Brain microvascular endothelial cell (primary cell): Measurements from ENCODE around the gene TMEM88.

Source experiments
- DNase-seq: peaks from one replicate; pipeline ENCODE4 v3.0.0-alpha.2; 2020
- H3K27ac ChIP-seq: fragments of 250-450 bp; sonication (Bioruptor Pico); 2 replicates; pipeline ENCODE4 v1.5.1; 2020; ENCODE audit warnings: mild to moderate bottlenecking, moderate library complexity
- H3K27me3 ChIP-seq: fragments of 250-450 bp; sonication (Bioruptor Pico); replicated peaks from 2 replicates; pipeline ENCODE4 v1.5.1; 2020; ENCODE audit warnings: mild to moderate bottlenecking
- H3K36me3 ChIP-seq: fragments of 250-450 bp; sonication (Bioruptor Pico); replicated peaks from 2 replicates; pipeline ENCODE4 v1.5.1; 2020; ENCODE audit warnings: mild to moderate bottlenecking
- H3K4me3 ChIP-seq: 2 replicates; pipeline ENCODE4 v1.5.1; 2011; ENCODE audit warnings: low read depth, mild to moderate bottlenecking, control low read depth, low read length, moderate library complexity
- in situ Hi-C: cut with HindIII; loops from 2 replicates; pipeline ENCODE4 v1.10.0; 2017; ENCODE audit warnings: low sequenced_read_pairs, low pct_ligation_motif_present
- TF ChIP-seq, protein P1 (sequence below): IDR thresholded peaks from 2 replicates; pipeline ENCODE4 v1.5.1; 2011; ENCODE audit warnings: low read depth, mild to moderate bottlenecking, moderate library complexity, low read length, control low read depth, inconsistent platforms; ENCODE audit errors: missing control alignments

Gene TMEM88

DNA sequence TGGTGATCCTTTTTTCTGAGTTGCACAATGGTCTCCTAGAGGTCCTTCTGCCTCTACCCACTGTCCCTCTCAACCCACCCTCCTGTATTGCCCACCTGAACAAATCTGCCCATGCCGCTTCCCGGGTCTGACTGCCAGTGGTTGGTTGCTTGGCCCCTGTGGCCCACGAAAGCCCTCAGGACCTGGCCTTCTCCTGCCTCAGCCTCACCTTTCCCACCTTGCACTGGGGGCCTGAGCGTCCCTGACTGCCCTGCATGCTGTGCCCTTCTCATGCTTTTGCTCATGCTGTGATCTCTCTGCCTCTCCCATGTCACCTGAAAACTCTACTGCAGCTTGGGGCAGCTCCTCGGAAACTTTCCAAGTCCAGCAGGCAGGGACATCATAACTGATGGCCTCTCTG is 34.6 kb upstream of the TMEM88 start:
- H3K4me3 ChIP-seq, result no peak overlapping the region

DNA sequence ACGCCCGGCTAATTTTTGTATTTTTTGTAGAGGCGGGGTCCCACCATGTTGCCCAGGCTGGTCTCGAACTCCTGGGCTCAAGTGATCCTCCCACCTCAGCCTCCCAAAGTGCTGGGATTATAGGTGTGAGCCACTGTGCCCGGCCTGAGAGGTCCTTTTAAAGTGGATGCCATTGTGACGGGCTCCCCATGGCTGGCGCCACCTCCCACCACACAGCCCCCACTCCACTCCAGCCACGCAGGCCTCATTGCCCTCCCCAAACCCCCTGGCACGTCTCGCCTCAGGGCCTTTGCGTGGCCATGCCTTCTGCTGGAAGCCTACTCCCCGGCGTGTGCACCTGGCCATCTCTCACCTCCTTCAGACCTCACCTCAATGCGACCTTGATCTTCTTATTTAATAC is 32.7 kb upstream of the TMEM88 start:
- no peaks in the 10 kb centered on the region for H3K36me3 ChIP-seq
- no peak overlapping the region for H3K27ac ChIP-seq
- no peak for DNase-seq
- TF ChIP-seq, protein P1, sequence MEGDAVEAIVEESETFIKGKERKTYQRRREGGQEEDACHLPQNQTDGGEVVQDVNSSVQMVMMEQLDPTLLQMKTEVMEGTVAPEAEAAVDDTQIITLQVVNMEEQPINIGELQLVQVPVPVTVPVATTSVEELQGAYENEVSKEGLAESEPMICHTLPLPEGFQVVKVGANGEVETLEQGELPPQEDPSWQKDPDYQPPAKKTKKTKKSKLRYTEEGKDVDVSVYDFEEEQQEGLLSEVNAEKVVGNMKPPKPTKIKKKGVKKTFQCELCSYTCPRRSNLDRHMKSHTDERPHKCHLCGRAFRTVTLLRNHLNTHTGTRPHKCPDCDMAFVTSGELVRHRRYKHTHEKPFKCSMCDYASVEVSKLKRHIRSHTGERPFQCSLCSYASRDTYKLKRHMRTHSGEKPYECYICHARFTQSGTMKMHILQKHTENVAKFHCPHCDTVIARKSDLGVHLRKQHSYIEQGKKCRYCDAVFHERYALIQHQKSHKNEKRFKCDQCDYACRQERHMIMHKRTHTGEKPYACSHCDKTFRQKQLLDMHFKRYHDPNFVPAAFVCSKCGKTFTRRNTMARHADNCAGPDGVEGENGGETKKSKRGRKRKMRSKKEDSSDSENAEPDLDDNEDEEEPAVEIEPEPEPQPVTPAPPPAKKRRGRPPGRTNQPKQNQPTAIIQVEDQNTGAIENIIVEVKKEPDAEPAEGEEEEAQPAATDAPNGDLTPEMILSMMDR, result no peak
- H3K4me3 ChIP-seq, result no peak overlapping the region
- in situ Hi-C loops, result no loop called here
- H3K27me3 ChIP-seq, result no peaks in the 10 kb centered on the region

More for the DNA sequence above, 34.6 kb upstream of the TMEM88 start:
- Histone ChIP-seq H3K27me3 (no peaks in the 10 kb centered on the region), H3K36me3 (no peaks in the 10 kb centered on the region), H3K27ac (no peak overlapping the region)
- DNase-seq, result no peak
- TF ChIP-seq, protein P1, result no peak
- in situ Hi-C loops, result no loop called here

DNA sequence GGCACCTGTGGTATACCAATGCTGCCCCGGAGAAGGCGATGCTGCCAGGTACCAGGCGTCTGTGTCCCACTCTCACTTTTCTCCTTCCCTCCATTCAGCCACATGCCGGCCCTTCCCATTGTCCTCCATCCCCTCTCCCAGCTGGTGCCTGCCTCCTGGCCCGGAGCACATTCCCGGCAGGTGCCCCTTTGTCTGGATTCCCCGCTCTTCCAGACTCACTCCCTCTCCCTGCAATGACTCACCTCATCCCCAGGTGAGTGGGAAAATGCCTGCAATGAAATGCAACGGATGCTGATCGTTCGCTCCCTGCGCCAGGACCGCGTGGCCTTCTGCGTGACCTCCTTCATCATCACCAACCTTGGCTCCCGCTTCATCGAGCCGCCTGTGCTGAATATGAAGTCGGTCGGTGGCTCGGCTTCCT is 31.3 kb upstream of the TMEM88 start:
- no peaks in the 10 kb centered on the region for H3K27me3 ChIP-seq
- no peaks in the 10 kb centered on the region for H3K36me3 ChIP-seq
- no peak overlapping the region for H3K27ac ChIP-seq
- in situ Hi-C loops, result no loop called here
- DNase-seq, result no peak
- TF ChIP-seq, protein P1, result no peak
- no peak overlapping the region for H3K4me3 ChIP-seq

DNA sequence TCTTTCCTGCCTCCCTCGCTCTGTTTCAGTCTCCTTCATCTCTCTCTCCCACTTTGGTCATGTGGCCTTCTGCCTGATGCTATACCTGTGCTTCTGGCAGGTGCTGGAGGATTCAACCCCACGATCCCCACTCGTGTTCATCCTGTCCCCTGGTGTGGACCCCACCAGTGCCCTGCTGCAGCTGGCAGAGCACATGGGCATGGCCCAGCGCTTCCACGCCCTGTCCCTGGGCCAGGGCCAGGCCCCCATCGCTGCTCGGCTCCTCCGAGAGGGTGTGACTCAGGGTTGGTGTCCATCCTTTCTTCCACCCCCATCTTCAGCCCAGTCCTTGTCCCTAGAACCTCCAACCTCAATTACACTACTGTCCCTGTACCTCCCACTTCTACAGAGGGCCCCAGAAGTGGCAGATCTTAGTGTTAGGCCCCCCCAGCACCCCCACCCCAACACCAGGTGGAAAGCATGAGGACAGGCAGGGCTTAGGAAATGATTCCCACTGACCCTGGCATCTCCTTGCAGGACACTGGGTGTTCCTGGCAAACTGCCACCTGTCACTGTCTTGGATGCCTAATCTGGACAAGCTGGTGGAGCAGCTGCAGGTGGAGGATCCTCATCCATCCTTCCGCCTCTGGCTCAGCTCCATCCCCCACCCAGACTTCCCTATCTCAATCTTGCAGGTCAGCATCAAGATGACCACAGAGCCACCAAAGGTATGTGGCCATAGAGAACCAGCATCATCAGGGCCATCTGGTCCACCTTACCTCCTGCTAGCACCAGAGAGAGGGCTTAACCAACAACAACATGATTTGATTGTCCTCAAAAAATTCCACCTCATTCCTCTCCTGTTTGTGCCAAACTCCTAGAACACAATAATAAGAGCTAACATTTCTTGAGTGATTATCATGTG is 30.6 kb upstream of the TMEM88 start:
- Histone ChIP-seq H3K27ac (no peak overlapping the region), H3K36me3 (no peaks in the 10 kb centered on the region)

DNA sequence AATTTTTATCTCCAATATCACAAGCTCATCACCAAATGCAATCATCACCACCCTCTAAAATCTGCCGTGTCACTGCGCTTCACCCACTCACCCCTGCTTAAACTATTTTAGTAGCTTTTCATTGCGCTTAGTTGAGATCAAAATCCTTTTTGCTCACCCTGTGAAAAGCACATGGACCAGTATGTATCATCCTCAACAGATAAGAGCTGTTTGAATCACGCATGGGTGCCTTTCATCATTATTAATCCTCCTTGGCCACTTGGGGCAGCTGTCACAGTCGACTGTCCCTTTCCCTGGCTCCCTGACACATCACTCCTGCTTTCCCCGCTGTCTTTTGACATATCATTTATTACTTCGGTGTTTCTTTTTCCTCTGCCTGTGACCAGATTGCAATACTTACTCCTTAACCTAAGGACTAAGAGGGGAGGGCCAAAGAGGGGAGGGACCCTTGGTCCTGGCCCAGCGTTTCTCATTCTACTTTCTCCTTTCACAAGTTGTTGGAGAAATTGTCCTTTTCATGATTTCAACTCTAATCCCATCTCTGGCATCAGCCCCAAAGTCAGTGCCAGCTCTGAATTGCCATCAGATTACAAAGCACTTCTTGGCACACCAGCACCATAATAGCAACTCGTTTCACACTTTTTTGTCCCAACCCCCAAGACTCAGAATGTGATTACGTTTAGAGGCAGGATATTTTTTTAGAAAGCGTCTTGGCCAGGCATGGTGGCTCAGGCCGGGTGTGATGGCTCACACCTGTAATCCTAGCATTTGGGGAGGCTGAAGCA is 29.5 kb upstream of the TMEM88 start:
- in situ Hi-C loops, result no loop called here
- no peak for DNase-seq
- Histone ChIP-seq H3K36me3 (no peaks in the 10 kb centered on the region), H3K27me3 (no peaks in the 10 kb centered on the region), H3K4me3 (no peak overlapping the region), H3K27ac (no peak overlapping the region)
- TF ChIP-seq, protein P1, result peak; percentile 39

More for the DNA sequence above, 30.6 kb upstream of the TMEM88 start:
- TF ChIP-seq, protein P1, result no peak
- no peak overlapping the region for H3K4me3 ChIP-seq
- DNase-seq, result no peak
- no peaks in the 10 kb centered on the region for H3K27me3 ChIP-seq
- in situ Hi-C loops, result no loop called here
